AG09319 (cell line): Measurements from ENCODE around the gene SPATA16.
"Not testable (repeated sequence)": the region's sequence is repeated elsewhere in the genome, so short reads cannot be mapped to it uniquely, and the experiment has no call there.

ENCODE experiments used
- DNase-seq: peaks from one replicate; pipeline ENCODE4 v3.0.0-alpha.2; 2010; ENCODE audit warnings: low read depth; ENCODE audit errors: extremely low read depth
- TF ChIP-seq, protein P1 (sequence below): IDR thresholded peaks from 2 replicates; pipeline ENCODE4 v1.5.1; 2011; ENCODE audit warnings: low read depth, mild to moderate bottlenecking, inconsistent platforms, low read length, moderate library complexity

SPATA16 gene

DNA sequence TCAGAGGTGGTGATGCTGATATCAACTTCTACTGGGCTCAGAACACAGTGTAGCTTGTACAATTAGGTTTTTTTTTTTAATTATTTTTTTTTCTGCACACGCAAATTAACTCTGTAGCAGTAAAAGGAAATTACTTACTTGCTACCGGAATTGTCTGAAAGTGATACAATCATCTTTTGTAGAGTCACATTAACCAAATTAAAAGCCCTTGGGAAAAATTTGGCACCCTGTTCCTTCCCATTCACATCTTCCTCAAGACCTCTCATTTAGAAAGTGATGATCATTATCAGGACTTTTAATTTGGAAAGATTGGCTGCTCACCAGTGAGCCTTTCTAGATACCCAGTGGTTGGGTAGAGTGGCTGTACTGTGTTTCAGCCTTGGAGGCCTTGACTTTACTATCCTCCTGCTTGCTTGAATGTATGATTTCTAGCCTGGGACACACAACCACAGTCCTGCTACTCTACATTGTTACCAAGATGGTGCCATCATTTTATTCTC lies 232.2 kb downstream of the SPATA16 start:
- TF ChIP-seq, protein P1, sequence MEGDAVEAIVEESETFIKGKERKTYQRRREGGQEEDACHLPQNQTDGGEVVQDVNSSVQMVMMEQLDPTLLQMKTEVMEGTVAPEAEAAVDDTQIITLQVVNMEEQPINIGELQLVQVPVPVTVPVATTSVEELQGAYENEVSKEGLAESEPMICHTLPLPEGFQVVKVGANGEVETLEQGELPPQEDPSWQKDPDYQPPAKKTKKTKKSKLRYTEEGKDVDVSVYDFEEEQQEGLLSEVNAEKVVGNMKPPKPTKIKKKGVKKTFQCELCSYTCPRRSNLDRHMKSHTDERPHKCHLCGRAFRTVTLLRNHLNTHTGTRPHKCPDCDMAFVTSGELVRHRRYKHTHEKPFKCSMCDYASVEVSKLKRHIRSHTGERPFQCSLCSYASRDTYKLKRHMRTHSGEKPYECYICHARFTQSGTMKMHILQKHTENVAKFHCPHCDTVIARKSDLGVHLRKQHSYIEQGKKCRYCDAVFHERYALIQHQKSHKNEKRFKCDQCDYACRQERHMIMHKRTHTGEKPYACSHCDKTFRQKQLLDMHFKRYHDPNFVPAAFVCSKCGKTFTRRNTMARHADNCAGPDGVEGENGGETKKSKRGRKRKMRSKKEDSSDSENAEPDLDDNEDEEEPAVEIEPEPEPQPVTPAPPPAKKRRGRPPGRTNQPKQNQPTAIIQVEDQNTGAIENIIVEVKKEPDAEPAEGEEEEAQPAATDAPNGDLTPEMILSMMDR: no peak
- DNase-seq: no peak

DNA sequence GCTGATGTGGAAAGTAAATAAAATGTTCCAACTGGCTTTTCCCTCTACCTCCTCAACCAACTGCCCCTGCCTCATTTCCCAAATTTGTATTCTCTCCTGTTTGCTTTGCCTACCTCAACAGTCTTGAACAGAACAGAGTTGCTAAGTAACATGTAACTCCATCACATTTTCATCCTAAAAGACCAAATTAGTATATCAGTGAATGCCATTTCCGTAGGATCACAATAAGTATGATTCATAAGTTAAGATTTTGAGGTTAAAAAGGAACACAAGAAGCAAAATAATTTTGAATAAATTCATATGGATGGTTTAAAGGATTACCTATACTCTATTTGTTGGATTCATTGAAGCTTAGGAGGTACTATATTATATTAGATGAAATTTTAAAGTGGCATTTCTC lies 235.6 kb downstream of the SPATA16 start:
- DNase-seq: no peak

DNA sequence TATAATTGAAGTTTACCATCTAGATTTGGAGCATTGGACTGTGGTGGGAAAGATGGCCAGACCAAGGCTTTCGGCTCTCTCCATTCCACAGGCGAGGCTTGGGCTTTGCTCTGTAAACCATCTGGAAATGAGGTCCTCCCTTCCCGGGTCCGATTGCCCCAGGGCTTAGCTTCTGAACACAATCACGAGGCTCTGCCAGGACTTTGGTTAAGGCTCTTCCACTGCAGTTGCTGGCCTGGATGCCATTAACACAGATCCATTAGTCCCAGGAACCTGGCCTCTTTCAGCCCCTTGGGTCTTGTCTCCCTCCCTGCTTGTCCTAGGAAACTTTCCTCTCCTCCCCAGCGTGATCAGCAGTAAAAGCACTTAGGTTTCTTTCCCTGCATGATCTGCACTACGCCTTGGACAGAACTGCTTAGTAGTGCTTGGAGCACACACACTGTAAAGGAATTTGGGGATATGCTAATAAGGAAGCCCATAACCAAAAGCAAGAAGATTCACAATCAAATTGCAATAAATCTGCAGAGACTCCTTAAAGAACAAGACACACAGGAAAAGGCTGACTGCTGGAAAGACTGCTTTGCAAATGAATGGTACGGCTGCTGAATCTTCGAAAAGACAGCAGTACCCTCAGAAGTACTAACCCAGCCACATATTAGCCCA lies 236.2 kb downstream of the SPATA16 start:
- no peak for DNase-seq
- TF ChIP-seq, protein P1: no peak

More for the DNA sequence above, 235.6 kb downstream of the SPATA16 start:
- TF ChIP-seq, protein P1: no peak

DNA sequence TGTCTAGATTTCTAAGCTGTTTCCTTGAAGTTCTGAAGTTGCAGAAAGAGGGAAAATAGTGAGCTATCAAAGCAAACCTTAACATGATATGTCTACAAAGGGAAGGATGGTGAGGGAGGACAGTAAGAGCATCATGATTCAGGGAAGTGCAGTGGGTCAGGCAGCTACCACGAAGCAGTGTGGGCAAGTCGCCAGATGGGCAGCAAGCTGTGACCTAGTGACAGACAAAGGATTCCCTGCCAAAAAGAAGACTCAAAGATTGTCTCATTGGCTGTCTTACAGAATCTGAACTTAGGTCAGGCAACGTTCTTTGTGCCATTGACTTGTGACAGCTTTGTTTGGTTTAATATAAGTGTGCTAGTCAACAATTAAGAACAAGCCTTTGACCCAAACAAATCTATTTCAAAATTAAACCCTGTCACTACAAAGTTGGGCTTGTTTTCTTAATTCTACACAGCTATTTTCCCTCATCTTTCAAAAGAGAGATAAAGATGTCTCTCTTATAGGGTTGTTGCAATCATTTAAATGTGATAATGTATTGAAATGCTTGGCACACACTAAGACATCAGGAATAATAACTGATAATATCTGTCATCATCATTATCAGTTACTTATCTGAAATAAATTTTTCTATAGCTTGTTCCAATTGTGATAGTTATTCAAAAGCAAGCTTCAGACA lies 237.3 kb downstream of the SPATA16 start:
- TF ChIP-seq, protein P1: no peak
- no peak for DNase-seq

DNA sequence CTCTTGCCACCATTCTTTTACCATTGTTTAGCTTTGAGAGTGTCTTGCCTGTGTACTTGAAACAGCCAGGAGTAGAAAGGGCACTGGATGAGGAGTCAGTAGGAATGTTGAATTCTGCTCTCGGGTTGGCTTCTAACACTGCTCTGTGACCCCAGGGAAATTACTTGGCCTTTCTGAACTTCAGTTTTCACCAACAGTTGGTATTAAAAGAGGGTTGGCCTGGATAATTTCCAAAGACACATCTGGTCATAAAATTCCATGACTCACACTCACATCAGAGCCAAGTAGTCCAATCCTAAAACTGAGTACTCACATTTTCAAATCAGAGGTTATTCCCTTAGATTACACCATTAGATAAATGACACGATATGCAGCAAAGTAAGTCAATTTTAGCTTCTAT lies 248.9 kb downstream of the SPATA16 start:
- no peak for DNase-seq
- TF ChIP-seq, protein P1: no peak

DNA sequence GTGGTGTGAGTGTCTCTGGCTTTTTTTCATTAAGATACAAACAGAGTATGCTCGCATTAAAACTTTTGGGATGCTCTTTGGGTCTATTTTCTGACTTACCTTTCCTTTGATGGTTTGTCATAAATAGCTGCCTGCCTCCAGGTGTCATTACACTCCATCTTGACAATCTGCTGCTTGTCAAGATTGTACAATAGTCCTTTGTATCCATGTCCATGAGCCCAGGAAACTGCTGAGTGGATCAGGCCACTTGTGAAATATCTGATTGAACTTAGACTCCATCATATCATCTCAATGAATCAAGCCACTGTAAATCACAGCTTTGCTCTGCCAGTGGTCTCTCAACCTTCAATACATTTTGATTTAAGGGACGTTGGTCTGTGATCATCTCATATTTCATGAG lies 255.3 kb downstream of the SPATA16 start:
- DNase-seq: no peak

DNA sequence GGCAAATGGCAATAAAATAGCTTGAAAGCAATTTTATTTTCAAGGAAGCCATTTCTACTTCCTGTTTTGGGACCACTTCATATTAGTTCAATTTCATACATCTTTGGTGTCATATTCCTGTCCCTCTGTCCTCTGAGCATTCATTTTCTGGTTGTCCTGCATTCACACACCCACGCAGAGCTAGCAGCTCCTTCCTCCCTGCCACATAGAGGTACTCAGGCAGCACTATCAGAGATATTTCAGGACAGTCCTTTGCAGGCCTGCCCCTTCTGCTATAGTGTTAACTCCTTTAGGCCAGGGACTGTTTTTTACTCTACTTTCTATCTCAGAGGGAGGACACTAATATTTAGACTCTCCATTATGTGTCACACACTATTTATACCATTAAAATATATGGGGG lies 258.5 kb downstream of the SPATA16 start:
- TF ChIP-seq, protein P1: no peak
- DNase-seq: no peak

More for the DNA sequence above, 255.3 kb downstream of the SPATA16 start:
- TF ChIP-seq, protein P1: no peak

DNA sequence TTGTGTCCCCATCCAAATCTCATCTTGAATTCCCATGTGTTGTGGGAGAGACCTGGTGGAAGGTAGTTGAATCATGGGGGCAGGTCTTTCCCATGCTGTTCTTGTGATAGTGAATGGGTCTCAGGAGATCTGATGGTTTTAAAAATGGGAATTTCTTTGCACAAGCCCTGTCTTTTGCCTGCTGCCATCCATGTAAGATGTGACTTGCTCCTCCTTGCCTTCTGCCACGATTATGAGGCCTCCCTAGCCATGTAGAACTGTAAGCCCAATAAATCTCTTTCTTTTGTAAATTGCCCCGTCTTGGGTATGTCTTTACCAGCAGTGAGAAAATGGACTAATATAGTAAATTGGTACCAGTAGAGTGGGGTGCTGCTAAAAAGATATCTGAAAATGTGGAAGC lies 261.7 kb downstream of the SPATA16 start:
- DNase-seq: not testable (repeated sequence)
